RWPE1 (cell line): ENCODE results near the gene DHX34.

Source experiments
- CTCF ChIA-PET: fragments of 350-600 bp; sonication (Branson Sonifier 250); formaldehyde crosslinking; extraction: SDS; loops from one replicate; lab custom pipeline; 2021; lab: Yijun Ruan, JAX
- POLR2A ChIA-PET: fragments of 400-600 bp; formaldehyde crosslinking; extraction: SDS; loops from one replicate; lab custom pipeline; 2020; ENCODE audit warnings: antibody characterized with exemption; ENCODE audit not compliant: low non-redundant PET; lab: Yijun Ruan, JAX
- DNase-seq: peaks from one replicate; pipeline ENCODE4 v3.0.0; 2012; ENCODE audit warnings: low spot score
- H3K27ac ChIP-seq: fragments of 450-650 bp; 2 replicates; pipeline ENCODE4 v1.5.1; 2017
- CTCF ChIP-seq: fragments of 450-650 bp; conservative IDR thresholded peaks from 2 replicates; pipeline ENCODE4 v1.5.1; 2017; ENCODE audit warnings: low read depth, mild to moderate bottlenecking

DHX34 gene

GRCh38 chr19:47429140-47429793, 80.2 kb downstream of the DHX34 start:
- POLR2A ChIA-PET = no interaction called here
- DNase-seq = no peak
- no peak overlapping the region for H3K27ac ChIP-seq
- CTCF ChIA-PET = interaction anchor here (0.6 kb wide), 4 partner anchors 133 to 451 kb away, joined by 3 to 7 read pairs (median 3); no protein-coding TSS in a partner anchor
- TF ChIP-seq CTCF = no peak

- POLR2A ChIA-PET = no interaction called here
- no peak for DNase-seq
- H3K27ac ChIP-seq = no peak overlapping the region
- CTCF ChIA-PET = interaction anchor here (0.6 kb wide), 2 partner anchors 133 to 278 kb away, joined by 3 read pairs; no protein-coding TSS in a partner anchor
- peak; percentile 24; the same call in 1 of the 2 replicates for TF ChIP-seq CTCF
Observed at GRCh38 chr19:47430041-47430802, 81.1 kb downstream of the DHX34 start.

GRCh38 chr19:47432091-47432490, 83.0 kb downstream of the DHX34 start:
- ChIA-PET CTCF (interaction anchor here (0.6 kb wide), 1 partner anchor 15 kb away, joined by 4 read pairs; no protein-coding TSS in a partner anchor), POLR2A (no interaction called here)
- no peak overlapping the region for H3K27ac ChIP-seq
- TF ChIP-seq CTCF = no peak
- no peak for DNase-seq
